ENCODE results near the gene TEX50.
"Not testable (repeated sequence)": the region's sequence is repeated elsewhere in the genome, so short reads cannot be mapped to it uniquely, and the experiment has no call there.

Gene TEX50, protein sequence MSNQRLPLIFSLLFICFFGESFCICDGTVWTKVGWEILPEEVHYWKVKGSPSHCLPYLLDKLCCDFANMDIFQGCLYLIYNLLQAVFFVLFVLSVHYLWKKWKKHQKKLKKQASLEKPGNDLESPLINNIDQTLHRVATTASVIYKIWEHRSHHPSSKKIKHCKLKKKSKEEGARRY

DNA sequence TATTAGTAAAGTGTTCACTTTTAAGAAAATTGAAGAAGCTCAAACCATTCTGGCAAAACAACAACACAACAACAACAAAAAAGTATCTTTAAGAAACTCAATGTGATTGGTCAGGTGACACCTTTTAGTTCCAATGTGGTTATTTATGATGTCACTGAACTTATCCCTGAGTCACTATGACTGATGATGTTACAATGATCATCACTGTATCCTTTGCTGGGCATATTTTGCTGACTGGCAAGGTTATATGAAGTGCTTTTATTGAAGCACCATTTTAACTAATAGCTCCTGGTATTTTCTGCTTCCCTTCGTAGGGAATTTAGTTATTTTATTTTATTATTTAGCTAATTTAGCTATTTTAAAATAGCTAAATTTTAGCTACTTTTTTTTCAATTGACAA lies at the start of gene TEX50:
TSS of gene TEX50 (plus strand) at position 223 of the 400 bp plus-strand sequence. CDS start 184 bp downstream, outside the sequence.
- no peak for DNase-seq

DNA sequence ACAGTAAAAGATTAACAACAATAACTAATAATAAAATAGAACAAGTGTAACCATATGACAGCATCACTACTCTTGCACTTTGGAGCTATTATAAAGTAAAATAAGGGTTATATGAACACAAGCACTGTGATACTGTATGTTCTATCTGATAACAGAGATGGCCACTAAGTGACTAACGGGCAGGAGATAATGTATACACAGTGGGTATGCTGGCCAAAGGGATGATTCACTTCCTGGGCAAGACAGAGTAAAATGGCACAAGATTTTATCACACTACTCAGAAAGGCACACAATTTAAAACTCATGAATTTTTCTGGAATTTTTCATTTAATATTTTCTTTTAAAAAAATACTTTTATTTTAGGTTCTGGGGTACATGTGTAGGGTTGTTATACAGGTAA lies 44.6 kb upstream of the TEX50 start:
- no peak for DNase-seq

DNA sequence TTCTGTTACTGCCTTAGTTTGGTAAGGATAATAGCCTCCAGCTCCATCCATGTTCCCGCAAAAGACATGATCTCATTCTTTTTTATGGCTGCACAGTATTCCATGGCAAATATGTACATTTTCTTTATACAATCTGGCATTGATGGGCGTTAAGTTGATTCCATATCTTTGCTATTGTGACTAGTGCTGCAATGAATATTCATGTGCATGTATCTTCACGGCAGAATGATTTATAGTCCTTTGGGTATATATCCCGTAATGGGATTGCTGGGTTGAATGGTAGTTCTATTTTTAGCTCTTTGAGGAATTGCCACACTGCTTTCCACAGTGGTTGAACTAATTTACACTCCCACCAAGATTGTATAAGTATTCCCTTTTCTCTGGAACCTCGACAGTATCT lies 44.0 kb upstream of the TEX50 start:
- DNase-seq: not testable (repeated sequence)

DNA sequence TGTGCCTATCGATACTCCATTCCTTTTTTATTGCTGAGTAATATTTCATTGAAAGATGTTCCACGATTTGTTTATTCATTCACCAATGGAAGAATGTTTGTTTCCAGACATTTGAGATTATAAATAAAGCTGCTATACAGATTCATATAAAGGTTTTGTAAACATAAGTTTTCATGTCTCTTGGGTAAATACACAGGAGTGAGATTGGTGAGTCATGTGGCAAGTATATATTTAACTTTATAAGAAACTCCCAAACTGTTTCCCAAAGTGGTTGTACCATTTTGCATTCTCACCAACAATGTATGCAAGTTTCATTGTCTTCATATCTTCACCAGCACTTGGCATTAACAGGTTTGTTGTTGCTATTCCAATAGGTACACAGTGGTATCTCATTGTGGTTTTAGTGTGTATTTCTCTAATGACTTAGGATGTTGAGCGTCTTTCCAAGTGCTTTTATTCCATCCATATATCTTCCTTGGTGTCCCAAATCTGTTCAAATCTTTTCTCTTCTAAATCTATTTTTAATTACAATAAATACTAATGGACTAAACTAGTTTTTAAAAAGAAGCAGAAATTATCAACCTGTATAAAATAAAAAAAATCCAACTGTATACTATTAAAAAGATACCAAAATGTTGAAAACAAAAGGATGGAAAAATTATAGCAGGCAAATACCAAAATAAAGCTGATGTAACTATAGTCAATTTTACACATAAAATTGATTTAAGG lies 38.9 kb upstream of the TEX50 start:
- no peak for DNase-seq

DNA sequence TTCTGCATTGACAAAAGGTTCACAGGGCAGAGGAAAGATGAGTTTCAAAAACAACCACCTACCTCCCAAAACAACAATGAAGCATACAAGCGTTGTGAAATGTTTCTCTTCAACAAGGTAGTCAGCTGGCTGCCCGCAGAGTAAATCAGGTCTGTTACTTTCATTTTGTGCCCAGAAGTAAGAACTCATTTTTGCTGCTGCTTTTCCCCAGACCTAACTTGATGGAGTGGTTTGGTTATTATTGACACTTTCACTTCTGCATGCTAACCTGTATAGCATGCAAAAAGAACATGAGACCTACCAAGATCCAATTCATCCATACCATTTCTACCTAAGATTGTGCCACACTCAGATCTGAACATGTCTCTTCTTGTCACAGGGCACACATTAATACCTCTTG lies 33.5 kb upstream of the TEX50 start:
- DNase-seq: no peak

DNA sequence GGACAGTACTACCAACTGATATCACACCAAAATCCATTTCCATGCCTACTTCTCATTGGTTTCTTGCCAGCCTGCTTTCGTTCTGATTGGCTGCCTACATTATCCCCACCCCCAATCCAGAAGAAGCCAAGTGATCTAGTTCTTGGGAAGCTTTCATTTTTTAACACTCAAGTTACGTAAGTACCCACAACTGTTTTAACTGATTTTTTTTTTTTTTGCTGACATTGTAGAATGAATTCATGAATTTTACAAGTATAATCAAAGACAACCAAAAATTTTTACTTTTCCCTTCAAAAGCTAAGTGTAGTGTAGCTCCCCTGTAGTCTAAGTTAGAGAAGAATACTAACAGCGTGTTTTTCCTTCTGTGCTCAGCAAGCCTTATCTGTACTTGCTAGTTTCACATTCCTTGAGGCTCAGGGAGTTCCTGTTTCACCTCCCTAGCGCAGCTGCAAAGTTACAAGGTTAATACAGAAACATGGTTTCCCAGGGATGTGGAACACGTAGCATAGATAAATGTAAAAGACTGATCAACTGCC lies 32.0 kb upstream of the TEX50 start, which contains the start of gene SLC9C2:
TSS of gene SLC9C2 (minus strand) at position 17 of the 536 bp plus-strand sequence. CDS start 1,296 bp downstream, outside the sequence.
- no peak for DNase-seq

DNA sequence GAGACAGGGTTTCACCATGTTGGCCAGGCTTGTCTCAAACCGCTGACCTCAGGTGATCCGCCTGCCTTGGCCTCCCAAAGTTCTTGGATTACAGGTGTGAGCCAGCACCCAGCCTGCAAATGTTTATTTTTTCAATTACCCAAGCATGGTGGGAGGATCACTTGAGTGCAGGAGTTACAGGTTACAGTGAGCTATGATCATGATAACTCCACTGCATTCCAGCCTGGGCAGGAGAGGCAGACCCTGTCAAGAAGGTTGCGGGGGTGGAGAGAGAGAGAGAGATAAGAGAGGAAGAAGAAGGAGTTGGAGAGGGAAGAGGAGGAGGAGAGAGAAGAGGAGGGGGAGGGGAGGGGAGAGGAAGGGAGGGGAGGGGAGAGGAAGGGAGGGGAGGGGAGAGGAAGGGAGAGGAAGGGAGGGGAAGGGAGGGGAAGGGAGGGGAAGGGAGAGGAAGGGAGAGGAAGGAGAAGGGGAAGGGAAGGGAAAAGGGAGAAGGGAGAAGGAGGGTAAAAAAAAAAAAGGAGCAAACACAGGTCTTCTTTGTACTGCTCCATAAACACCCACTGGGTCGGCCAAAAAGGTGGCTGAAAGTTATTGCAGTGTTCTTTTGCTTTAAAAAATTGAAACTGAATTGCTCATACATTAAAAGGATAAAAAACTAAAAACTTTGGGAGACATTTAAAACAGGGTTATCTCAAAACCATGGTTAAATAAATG lies 26.5 kb upstream of the TEX50 start:
- DNase-seq: no peak

DNA sequence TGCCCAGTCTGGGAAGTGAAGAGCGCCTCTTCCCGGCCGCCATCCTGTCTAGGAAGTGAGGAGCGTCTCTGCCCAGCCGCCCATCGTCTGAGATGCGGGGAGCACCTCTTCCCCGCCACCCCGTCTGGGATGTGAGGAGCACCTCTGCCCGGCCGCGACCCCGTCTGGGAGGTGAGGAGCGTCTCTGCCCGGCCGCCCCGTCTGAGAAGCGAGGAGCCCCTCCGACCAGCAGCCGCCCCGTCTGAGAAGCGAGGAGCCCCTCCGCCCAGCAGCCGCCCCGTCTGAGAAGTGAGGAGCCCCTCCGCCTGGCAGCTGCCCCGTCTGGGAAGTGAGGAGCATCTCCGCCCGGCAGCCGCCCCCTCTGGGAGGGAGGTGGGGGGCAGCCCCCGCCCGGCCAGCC lies 22.1 kb upstream of the TEX50 start:
- DNase-seq: not testable (repeated sequence)

DNA sequence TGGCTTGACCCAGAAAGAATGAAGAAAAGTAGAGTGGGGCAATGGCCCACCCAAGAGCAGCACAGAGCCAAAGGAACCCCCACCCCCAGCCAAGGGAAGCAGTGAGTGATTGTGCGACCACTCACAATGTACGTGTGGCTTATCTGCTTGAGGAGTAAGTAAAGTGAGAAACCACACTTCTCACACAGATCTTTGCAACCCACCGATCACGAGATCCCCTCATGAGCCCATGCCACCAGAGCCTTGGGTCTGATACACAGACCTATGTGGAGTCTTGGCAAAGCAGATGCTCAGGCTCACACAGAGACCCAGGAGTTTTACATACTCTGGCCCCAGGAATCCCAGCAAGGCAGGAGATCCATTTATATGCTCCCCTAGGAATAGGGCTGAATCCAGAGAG lies 18.3 kb upstream of the TEX50 start:
- DNase-seq: no peak

DNA sequence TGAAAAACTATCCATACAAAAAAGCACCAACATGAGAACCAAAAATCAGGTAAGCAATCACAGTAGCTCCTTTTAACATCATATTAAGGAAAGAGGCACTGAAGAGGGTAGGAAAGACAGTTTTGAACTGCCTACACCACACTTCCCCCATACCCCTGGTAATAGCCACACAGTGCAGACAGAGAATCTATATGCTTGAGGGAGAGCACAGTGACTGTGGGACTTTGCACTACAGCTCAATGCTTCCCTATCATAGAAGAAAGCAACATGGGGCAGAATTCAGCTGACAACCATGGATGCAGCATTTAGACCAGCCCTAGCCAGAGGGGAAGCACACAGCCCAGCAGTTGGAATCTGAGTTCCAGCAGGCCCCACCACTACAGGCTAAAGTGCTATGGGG lies 7.9 kb upstream of the TEX50 start:
- no peak for DNase-seq

DNA sequence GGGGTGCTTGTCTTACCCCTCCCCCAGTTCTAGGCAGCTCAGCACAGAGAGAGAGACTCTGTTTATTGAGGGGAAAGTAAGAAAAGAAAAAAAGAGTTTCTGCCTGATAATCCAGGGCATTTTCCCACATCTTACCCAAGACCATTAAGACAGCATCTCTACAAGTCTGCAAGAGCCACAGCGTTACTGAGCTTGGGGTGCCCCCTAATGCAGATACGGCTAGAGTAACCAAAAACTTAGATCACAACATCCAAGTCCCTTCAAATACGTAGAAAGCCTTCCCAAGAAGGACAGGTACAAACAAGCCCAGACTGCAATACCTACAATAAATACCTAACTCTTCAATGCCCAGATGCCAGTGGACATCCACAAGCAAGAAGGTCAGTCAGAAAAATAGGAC lies 6.2 kb upstream of the TEX50 start:
- no peak for DNase-seq

DNA sequence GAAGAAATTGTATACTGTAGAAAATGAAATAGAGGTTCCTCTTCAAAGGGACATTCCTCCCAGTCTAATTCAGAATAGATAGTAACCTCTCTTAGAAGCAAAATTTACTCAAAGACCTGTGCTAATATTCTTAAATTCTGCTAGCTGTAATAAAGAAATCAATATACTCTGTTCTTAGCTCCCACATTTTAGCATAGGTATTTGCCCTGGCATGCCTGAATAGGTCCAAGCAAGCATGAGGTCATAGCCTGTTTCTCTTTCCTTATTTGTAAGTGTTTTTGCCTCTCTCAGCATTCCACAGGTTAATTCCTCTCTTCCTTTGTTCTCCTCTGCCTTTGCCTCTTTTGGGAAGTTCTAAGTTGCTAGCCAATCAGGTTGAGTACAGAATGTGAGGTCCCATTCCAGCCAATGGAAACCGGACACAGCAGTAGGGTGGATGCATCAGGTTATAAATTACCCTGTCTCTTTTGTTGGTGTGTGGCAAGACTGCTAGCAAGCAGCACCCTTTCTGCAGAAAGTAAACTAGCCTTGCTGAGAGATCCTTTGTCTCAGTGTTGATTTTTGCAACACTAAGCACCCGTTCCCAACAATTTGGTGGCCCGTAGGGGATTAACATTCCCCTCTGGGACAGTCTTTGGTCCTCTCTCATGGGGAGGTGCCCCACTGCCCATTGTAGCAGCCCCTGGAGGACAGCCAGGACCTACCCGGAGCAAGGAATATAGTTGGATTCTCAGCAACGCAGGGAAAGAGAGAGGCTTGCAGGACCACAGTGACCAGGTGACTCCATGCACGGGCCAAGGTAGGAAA lies 2.3 kb downstream of the TEX50 start:
- DNase-seq: not testable (repeated sequence)

DNA sequence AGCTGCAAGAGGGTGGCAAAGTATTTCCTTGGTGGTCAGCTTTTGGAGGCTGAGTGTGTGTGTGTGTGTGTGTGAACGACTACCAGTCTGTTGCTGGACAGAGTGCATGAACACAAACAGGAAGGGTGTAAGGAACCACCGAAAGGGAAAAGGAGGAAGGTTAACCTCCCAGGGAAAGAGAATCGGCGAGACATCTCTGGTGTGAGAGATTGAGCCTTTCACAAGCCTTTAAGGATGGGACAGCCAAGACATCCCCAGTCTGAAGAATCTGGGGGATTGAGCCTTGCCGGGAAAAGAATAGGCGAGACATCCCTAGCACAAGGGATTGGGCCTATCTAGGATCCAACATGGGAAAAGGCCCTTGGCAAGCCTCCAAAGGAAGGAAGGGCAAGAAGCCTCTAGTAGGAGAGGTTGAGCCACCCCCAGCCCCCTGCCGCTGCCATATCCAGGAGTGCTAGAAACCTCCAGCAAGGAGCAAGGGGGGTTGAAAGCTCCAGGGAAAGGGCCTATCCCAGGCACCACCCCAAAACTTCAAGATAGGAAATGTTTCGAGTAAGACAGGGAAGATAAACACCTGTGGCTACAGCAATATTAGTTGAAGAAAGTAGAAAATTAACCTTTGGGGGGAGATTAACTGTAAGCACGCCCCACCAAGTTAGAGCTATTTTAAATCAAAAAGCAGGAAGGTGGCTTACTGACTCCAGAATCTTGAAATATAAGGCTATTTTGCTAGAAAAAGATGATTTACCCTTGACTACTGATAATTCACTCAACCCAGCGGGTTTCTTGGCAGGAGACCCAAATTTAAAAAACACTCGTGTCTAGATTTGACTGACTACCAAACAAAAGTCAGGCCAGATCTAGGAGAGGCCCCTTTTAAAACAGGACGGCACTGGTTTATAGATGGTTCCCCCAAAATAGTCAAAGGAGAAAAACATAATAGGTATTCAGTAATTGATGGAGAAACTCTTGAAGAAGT lies 3.2 kb downstream of the TEX50 start:
- no peak for DNase-seq

DNA sequence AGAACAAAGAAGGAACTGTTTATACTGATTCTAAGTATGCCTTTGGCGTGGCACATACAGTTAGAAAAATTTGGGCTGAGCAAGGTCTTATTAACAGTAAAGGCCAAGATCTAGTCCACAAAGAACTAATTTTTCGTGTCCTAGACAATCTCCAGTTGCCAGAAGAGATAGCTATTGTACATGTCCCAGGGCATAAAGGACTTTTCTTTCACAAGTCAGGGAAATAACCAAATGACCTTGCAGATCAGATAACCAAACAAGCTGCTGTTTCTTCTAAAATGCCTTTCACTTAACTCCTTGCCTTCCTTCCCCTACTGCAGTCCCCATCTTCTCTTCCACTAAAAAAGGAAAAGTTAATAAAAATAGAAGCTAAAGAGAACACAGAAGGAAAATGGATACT lies 4.0 kb downstream of the TEX50 start:
- DNase-seq: no peak

DNA sequence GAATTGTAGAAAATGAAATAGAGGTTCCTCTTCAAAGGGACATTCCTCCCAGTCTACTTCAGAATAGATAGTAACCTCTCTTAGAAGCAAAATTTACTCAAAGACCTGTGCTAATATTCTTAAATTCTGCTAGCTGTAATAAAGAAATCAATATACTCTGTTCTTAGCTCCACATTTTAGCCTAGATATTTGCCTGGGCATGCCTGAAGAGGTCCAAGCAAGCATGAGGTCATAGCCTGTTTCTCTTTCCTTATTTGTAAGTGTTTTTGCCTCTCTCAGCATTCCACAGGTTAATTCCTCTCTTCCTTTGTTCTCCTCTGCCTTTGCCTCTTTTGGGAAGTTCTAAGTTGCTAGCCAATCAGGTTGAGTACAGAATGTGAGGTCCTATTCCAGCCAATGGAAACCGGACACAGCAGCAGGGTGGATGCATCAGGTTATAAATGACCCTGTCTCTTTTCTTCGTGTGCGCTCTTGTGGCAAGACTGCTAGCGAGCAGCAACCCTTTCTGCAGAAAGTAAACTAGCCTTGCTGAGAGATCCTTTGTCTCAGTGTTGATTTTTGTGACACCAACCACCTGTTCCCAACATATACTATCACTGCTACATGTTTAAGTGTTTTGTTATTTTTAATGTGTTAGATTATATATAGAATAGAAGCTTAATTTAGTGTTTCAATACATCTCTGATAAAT lies 7.5 kb downstream of the TEX50 start:
- DNase-seq: not testable (repeated sequence)

DNA sequence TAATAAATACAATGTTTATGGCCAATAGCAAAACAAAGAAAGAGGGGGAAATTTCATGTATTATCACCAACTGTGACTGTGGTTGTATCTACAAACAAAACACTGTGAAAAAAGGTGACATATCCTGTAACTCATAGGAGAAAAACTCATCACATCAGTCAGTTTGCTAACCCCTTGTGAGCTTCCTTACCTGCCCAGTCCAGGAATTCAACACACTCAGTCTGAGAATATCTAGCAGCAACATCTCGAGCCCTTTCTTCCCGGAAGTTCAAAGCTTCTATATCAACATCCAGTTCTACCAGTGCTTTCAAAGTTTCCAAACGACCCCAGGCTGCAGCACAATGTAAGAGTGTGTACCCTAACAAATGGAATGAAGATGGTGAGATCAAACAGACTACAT lies 11.5 kb downstream of the TEX50 start:
- no peak for DNase-seq

DNA sequence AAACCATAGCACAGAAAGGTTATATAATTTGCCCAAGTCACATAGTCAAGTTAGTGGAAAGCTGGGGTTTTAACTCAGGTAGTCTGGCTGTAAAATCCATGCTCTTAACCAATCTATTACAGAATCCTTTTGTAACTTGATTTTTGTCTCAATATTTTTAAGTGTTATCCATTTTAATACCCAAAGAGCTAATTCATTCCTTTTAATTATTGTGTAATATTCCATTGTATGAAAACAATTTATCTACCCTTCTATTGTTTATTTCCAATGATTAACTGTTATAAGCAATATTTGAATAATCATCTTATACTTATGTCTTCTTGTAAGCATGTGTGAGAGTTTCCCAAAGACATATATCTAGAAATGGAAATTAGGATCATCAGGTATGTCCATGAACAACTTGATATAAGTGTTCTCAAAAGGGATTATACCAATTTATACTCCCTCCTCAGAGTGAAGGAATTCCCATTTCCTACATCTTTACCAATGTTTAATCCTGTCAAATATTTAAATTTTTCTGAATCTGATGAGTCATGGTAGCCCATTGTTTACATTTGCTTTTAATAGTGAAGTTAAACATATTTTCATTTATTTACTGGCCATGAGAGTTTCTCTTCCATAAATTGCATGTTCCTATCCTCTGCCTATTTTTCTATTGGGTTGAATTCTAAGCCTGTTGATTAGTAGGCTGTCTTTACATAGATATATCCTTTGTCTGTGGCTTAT lies 13.9 kb downstream of the TEX50 start:
- DNase-seq: no peak

DNA sequence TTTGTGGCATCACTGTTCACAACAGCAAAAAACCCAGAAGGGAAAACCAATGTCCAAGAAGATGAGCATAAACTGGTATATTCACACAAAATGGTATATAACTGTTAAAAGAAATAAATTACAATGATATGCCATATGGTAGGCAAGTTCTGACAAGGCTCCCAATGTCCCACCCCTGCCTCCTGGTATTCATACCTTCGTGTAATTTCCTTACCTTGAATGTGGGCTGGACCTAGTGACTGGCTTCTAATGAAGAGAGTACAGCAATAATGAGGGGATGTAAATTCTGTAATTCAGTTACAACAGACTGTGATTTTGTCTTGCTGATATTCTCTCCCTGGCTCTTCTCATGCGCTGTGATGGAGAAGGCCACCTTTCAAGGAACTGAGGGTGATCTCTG lies 25.2 kb downstream of the TEX50 start:
- no peak for DNase-seq

DNA sequence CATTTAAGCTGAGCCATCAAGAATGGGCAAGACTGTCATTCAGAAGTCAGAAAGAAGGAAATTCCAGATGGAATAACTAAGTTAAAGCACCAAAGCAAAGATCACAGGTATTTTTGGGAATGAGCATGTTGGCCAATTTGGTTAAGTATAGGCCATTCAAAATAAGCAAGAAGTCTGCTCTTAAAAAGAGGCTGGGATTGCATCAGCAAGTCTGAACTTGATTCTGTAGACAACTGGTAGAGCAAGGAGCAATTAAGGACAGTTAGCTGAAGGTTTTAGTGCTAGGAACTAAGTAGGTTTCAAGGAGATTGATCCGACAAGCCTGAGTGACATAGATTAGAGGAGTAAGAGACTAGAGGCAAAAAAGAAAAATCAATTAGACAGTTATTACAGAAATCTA lies 26.1 kb downstream of the TEX50 start:
- DNase-seq: no peak

DNA sequence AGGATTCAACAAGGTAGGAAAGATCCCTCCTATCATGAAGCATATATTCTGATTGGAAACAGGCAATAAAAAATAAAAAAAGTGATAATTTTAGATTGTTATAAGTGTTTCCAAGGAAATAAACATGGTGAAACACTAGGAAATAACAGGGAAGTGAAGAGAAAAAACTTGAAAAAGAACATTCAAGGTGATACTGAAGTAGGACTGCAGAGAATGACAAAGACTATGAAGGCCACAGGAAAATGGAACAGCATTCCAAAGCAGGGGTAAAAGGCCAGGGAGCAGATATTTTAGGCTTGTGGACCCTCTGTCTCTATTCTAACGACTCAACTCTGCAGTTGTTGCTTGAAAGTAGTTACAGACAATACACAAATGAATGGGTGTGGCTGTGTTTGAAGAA lies 26.6 kb downstream of the TEX50 start:
- no peak for DNase-seq
